HG03095 (cell line): ENCODE results near the gene FUBP3.
"Not testable (repeated sequence)": the region's sequence is repeated elsewhere in the genome, so short reads cannot be mapped to it uniquely, and the experiment has no call there.

Experiments used
- ATAC-seq: cut with Tn5 transposase; IDR thresholded peaks from one replicate; pipeline ENCODE4 v1.9.1; 2021; ENCODE audit warnings: moderate library complexity; ENCODE audit not compliant: unreplicated experiment

Gene FUBP3

DNA sequence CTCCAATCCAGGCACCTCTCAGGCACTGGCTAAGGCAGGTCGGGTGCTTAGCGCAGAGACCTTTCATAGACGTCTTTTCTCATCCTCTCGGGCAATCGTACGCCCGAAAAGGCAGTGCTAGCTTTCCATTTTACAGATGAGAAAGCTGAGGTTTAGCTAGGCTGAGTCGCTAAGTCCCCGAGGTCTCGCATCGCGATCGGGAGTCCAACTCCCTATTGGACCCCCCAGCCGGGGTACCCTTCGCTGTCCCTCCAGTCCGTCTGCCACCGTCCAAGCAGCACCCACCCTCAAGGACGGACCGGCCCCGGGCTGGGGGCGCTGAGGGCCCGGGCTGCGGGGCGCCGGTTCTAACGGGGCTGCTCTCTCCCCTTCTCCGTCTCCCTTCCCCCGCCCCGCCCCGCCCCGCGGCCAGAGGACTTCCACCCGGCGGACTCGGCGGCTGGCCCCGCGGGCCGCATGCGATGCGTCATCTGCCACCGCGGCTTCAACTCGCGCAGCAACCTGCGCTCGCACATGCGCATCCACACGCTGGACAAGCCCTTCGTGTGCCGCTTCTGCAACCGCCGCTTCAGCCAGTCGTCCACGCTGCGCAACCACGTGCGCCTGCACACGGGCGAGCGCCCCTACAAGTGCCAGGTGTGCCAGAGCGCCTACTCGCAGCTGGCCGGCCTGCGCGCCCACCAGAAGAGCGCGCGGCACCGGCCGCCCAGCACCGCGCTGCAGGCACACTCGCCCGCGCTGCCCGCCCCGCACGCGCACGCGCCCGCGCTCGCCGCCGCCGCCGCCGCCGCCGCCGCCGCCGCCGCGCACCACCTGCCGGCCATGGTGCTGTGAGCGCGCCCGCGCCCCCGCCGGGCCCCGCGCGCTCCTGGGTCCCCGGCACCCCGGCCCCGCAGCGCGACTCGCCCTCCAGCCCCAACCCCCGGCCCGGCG is 101.7 kb downstream of the FUBP3 start:
- ATAC-seq, result no peak

DNA sequence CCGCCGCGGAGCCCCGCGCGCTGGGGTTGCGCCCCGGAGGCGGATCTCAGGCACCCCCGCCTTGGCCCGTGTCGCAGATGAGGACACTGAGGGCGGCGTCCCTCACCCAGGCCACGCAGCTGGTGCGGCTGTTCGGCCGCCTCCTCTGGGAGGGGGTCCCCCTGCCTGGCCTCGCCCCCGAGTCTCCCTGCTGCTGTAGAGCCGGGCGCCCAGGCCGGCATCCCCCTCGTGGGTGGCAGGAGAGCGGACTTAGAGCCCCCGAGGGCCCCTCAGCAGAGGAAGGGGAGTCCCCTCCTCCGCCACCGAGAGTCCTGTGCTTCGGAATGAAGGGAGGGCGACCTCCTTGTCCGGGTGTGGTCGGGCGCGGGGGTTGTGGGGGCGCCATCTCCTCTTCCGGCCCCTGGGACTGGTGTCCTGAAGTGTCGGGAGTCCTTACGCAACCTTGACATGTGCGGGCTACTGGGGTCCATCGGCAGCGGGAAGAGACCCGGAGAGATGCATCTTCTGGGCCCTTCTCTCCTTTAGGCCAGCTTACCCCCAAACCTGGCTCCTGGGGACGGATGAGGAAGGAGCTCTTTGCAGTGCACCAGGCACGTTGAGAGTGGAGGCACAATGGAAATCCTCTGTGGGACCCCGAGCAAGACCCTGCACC is 102.5 kb downstream of the FUBP3 start:
- no peak for ATAC-seq

DNA sequence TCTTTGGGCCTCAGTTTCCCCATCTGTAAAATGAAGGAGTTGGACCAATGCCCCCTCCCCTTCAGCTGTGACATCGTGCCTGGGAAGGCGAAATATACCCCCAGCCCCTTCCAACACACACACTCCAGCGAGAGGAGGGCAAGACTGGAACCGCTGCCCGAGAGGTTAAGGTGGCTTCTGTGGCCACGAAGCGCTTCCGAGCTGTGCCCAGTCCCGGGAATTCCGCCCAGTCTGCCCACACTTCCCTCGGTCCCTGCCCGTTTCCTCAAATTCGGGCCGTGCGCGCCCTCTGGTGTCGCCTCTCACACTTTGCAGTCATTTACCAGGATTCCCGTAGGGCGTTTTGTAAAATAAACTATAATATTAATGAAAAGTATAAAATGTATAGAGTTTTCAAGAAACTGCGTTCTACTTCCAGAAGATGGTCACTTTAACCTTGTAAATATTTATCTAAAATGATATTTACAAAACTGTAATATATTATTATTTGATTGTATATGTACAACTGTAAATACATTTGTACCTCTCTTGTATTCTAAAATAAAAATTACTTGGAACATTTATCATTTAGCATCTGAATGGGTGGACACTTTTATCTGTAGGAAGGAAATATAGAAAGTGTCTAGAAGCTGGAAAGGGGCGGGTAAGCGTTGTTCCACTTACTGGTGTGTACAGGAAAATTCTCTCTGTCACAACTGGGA is 103.2 kb downstream of the FUBP3 start:
- no peak for ATAC-seq

DNA sequence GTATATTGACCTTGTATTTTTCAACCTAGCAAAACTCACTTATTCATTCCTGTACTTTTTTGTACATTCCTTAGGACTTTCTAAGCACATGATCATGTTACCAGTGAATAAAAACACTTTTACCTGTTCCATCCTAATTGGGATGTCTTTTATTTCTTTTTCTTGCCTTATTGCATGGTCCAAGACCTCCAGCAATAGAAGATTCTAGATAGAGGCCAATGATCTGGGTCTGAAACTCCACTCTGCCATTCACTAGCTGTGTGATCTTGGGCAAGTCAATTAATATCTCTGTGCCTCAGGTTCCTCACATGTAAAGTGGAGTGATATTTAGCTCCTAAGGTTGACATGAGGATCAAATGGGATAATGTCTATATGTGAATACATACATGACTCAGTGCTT is 105.7 kb downstream of the FUBP3 start:
- no peak for ATAC-seq

DNA sequence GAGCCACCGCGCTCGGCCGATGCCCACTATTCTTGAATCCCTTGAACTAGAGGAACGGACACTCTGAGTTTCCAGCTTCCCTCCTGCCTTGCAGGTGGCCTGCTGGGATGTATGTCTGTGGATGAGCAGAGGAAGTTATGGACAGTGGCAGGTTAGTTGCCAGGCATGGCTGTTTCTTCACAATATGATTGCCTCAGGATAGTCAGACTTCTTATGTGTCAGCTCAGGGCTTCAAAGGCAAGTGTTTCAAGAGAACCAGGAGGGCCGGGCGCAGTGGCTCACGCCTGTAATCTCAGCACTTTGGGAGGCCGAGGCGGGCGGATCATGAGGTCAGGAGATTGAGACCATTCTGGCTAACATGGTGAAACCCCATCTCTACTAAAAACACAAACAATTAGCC is 106.6 kb downstream of the FUBP3 start:
- ATAC-seq, result not testable (repeated sequence)

DNA sequence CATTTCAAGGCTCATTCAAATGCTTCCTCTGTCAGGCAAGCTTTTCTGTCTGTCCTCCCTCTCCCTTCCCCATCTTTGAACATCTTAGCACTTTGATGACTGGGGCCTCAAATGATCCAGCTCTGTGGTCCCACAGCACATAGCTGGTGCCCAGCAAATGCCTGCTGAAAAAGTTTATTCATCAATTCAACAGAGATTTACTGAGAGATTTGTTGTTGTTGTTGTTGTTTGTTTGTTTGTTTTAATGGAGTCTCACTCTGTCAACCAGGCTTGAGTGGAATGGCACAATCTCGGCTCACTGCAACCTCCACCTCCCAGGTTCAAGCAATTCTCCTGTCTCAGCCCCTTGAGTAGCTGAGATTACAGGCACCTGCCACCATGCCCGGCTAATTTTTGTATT is 108.2 kb downstream of the FUBP3 start:
- ATAC-seq, result no peak
